HepG2 (cell line): ENCODE measurements around the gene SLC12A3. TPM values are rescaled to one million over a fixed set of nuclear protein-coding genes. Genes with fewer than 3 reads are reported as not detected.

Experiments
- ATAC-seq: fragments of 200-7000 bp; cut with Tn5 transposase; 3 replicates; pipeline ENCODE4 v1.9.1; 2020; ENCODE audit warnings: mild to moderate bottlenecking, moderate library complexity
- BruUV-seq: library from RNA; stranded (reverse); fragments of 400-500 nt; replicated peaks from 2 replicates; lab custom pipeline; 2021; lab: Mats Ljungman, UMichigan
- CTCF ChIA-PET: fragments of 300-600 bp; formaldehyde crosslinking; extraction: SDS; loops from one replicate; lab custom pipeline; 2021; ENCODE audit warnings: low total read pairs, inconsistent platforms, low intra/inter-chr PET ratio; lab: Yijun Ruan, JAX
- POLR2A ChIA-PET: fragments of 350-600 bp; sonication (Branson Sonifier 250); formaldehyde crosslinking; loops from one replicate; lab custom pipeline; 2020; ENCODE audit warnings: antibody characterized with exemption, inconsistent platforms; lab: Yijun Ruan, JAX
- DNase-seq: peaks from one replicate; pipeline ENCODE4 v3.0.0-alpha.2; 2015; ENCODE audit warnings: low spot score
- FAIRE-seq: peaks from 3 replicates; lab custom pipeline; 2011; peaks lifted over from hg19 to GRCh38; lab: Jason Lieb, UNC
- H2AFZ ChIP-seq: one replicate; pipeline ENCODE4 v1.6.1; 2011; ENCODE audit warnings: low read length, inconsistent platforms
- H3K27ac ChIP-seq: fragments of 300-600 bp; 3 replicates; pipeline ENCODE4 v1.8.0; 2011; ENCODE audit warnings: mixed run types, mild to moderate bottlenecking, mixed read lengths, low read length, inconsistent platforms; ENCODE audit not compliant: insufficient read depth; ENCODE audit errors: extremely low read length
- H3K27me3 ChIP-seq, 2 experiments: fragments of 200-600 bp in 1 of 2; 2 replicates in 1 of 2; 3 replicates in 1 of 2; pipeline versions ENCODE4 v1.6.0 to v1.8.0; 2011; ENCODE audit warnings: low read length in 2 of 2, mild to moderate bottlenecking in 2 of 2, moderate library complexity in 2 of 2, inconsistent platforms in 1 of 2; ENCODE audit not compliant: insufficient read depth in 2 of 2, control insufficient read depth in 1 of 2
- H3K36me3 ChIP-seq, 2 experiments: fragments of 200-600 bp in 1 of 2; replicated peaks in 1 of 2; 2 replicates in 1 of 2; 3 replicates in 1 of 2; pipeline versions ENCODE4 v1.5.1 to v1.8.0; 2011; ENCODE audit warnings: low read length in 2 of 2, inconsistent platforms in 1 of 2; ENCODE audit not compliant: insufficient read depth in 2 of 2, control insufficient read depth in 1 of 2
- H3K4me1 ChIP-seq: 2 replicates; pipeline ENCODE4 v1.5.1; 2012; ENCODE audit warnings: low read length, inconsistent platforms; ENCODE audit not compliant: insufficient read depth
- H3K4me2 ChIP-seq: 2 replicates; pipeline ENCODE4 v1.6.0; 2011; ENCODE audit warnings: low read depth, low read length, inconsistent platforms
- H3K4me3 ChIP-seq, 3 experiments: fragments of 200-600 bp in 1 of 3; sonication (generic), shearing (Covaris generic) in 1 of 3; replicated peaks in 1 of 3; 2 replicates each; pipeline ENCODE4 v1.5.1; 2011 to 2016; ENCODE audit warnings: low read length in 3 of 3, inconsistent platforms in 2 of 3, low read depth in 2 of 3, mild to moderate bottlenecking in 2 of 3, control low read depth in 1 of 3, mixed read lengths in 1 of 3; ENCODE audit not compliant: insufficient read depth in 1 of 3
- H3K79me2 ChIP-seq: one replicate; pipeline ENCODE4 v1.6.1; 2011; ENCODE audit warnings: low read length, inconsistent platforms; ENCODE audit not compliant: insufficient read depth
- H3K9ac ChIP-seq: 2 replicates; pipeline ENCODE4 v1.6.0; 2011; ENCODE audit warnings: mild to moderate bottlenecking, low read depth, low read length, inconsistent platforms; ENCODE audit not compliant: insufficient read depth
- H3K9me3 ChIP-seq: 2 replicates; pipeline ENCODE4 v1.5.1; 2012; ENCODE audit warnings: mild to moderate bottlenecking, low read length
- H4K20me1 ChIP-seq: 2 replicates; pipeline ENCODE4 v1.6.0; 2011; ENCODE audit warnings: inconsistent platforms, mild to moderate bottlenecking, low read length, moderate library complexity; ENCODE audit not compliant: insufficient read depth
- ARID4A ChIP-seq: sonication (generic); formaldehyde crosslinking; IDR thresholded peaks from 2 replicates; pipeline ENCODE4 v1.5.0; 2020; ENCODE audit warnings: mild to moderate bottlenecking, missing genetic modification reagents, borderline replicate concordance
- ASH2L ChIP-seq: fragments of 300-600, 200-600 bp; sonication (generic); IDR thresholded peaks from 2 replicates; pipeline ENCODE4 v1.7.0; 2017; ENCODE audit warnings: low read depth, mild to moderate bottlenecking, moderate library complexity, mixed read lengths, low read length; ENCODE audit not compliant: insufficient read length
- HMGXB3 ChIP-seq: sonication (generic); formaldehyde crosslinking; IDR thresholded peaks from 2 replicates; pipeline ENCODE4 v1.4.0; 2020; ENCODE audit warnings: missing genetic modification reagents, borderline replicate concordance
- PRDM10 ChIP-seq: sonication (generic); formaldehyde crosslinking; IDR thresholded peaks from 2 replicates; pipeline ENCODE4 v1.4.0; 2020; ENCODE audit warnings: low read depth, missing genetic modification reagents
- RNF2 ChIP-seq: fragments of 450-650 bp; conservative IDR thresholded peaks from 2 replicates; pipeline ENCODE4 v1.6.1; 2016; ENCODE audit warnings: low read depth
- SMYD3 ChIP-seq: sonication (generic); formaldehyde crosslinking; IDR thresholded peaks from 2 replicates; pipeline ENCODE4 v1.8.1; 2023; ENCODE audit warnings: mild to moderate bottlenecking, missing genetic modification reagents
- ZFP90 ChIP-seq: sonication (generic); formaldehyde crosslinking; IDR thresholded peaks from 2 replicates; pipeline ENCODE4 v1.8.0; 2022; ENCODE audit warnings: missing genetic modification reagents, mild to moderate bottlenecking, inconsistent platforms, borderline replicate concordance
- ZKSCAN1 ChIP-seq: fragments of 150-350 bp; IDR thresholded peaks from 2 replicates; pipeline ENCODE4 v1.6.1; 2014; ENCODE audit warnings: low read length
- ZNF292 ChIP-seq: sonication (generic); formaldehyde crosslinking; IDR thresholded peaks from 2 replicates; pipeline ENCODE4 v1.8.1; 2022; ENCODE audit warnings: mild to moderate bottlenecking, low read depth, missing genetic modification reagents, borderline replicate concordance
- ZNF3 ChIP-seq: IDR thresholded peaks from 2 replicates; pipeline ENCODE4 v1.7.0; 2017; ENCODE audit warnings: inconsistent platforms
- WGBS: methylation state at CpG from one replicate; pipeline ENCODE4 v1.1.6; 2017; ENCODE audit warnings: low lambda C conversion rate; 5-methylcytosine and 5-hydroxymethylcytosine counted together
- in situ Hi-C: cut with HindIII; loops from 2 replicates; pipeline ENCODE4 v1.10.0; 2017; ENCODE audit warnings: low pct_unique_long_range_greater_than_20kb; ENCODE audit not compliant: extremely low pct_ligation_motif_present
- intact Hi-C: fragments of 100-400 bp; cut with micrococcal nuclease; formaldehyde crosslinking; loops from one replicate; pipeline ENCODE4 v1.10.0; 2022; ENCODE audit not compliant: unreplicated experiment
- polyA plus RNA-seq, 8 experiments: library from polyadenylated mRNA; depleted of rRNA in 3 of 8; stranded (reverse) in 7 of 8; unstranded in 1 of 8; fragments of >200 nt; fragmentation: Illumina TruSeq in 4 of 8; extraction: Trizol in 4 of 8; gene quantifications; 2 replicates each; pipeline versions ENCODE4 v1.2.1 to v1.2.3, GENCODE V29; 2011 to 2016; ENCODE audit warnings: low read depth in 4 of 8, missing spikeins in 1 of 8, mixed read lengths in 1 of 8; ENCODE audit not compliant: insufficient read depth in 1 of 8
- total RNA-seq, 5 experiments: library from RNA; depleted of rRNA; stranded (reverse); fragments of >200 nt; fragmentation: Illumina TruSeq; extraction: Trizol; gene quantifications; 2 replicates each; pipeline ENCODE4 v1.2.3, GENCODE V29; 2016; ENCODE audit warnings: low read depth in 1 of 5

SLC12A3 gene
- total and polyA plus RNA-seq, 2 of the 13 experiments (the other 11 are each of a cell fraction or from before 2014, with no cell fraction given), result 6.2 TPM; not detected in 1

GRCh38 chr16:56919099-56919800 is 54.2 kb downstream of the SLC12A3 start:
- H3K27ac ChIP-seq, result peak overlapping the region; percentile 59
- H3K27me3 ChIP-seq, result no peaks in the 10 kb centered on the region
- H3K36me3 ChIP-seq, result no peaks in the 10 kb centered on the region
- CTCF ChIA-PET, result no interaction called here
- POLR2A ChIA-PET, result interaction anchor here (0.9 to 8.7 kb wide), 8 partner anchors 9 to 104 kb away, joined by 3 to 232 read pairs (median 6); partner anchors contain the start of gene HERPUD1
- WGBS, result 44% methylated on average over 11 of the region's 11 CpGs
- BruUV-seq, result no TSS peak
- DNase-seq (peak; percentile 88), FAIRE-seq (peak; percentile 80), ATAC-seq (peak; percentile 70)
- no peak overlapping the region for H3K9ac ChIP-seq
- in situ Hi-C loops (no loop called here), intact Hi-C loops (no loop called here)
- H3K4me1 ChIP-seq, result peaks cover 91% of the 10 kb centered on the region
- no peaks in the 10 kb centered on the region for H3K79me2 ChIP-seq
- H4K20me1 ChIP-seq, result no peaks in the 10 kb centered on the region
- no peaks in the 10 kb centered on the region for H3K9me3 ChIP-seq
- H2AFZ ChIP-seq, result no peak overlapping the region
- H3K4me3 ChIP-seq, result no peak overlapping the region
- H3K4me2 ChIP-seq, result peak overlapping the region; percentile 54
- TF ChIP-seq ZFP90 (CRISPR knock-in tag) (0 out of 2 replicates have a peak, but pooled peaks have one; percentile 36), HMGXB3 (CRISPR knock-in tag) (0 out of 2 replicates have a peak, but pooled peaks have one; percentile 29), ZKSCAN1 (no peak), ZNF3 (peak; percentile 66; the same call in 1 of the 2 replicates), ASH2L (peak; percentile 46), PRDM10 (peak; percentile 76), SMYD3 (CRISPR knock-in tag) (peak; percentile 76), ARID4A (peak; percentile 70), ZNF292 (CRISPR knock-in tag) (peak; percentile 95), RNF2 (0 out of 2 replicates have a peak, but pooled peaks have one; percentile 23)
